NCI-H524 (cell line): ENCODE measurements around the gene USP36.
A peak's percentile ranks its signal among the peaks of the same experiment; 100 is the strongest.
"Not testable (repeated sequence)": the region's sequence is repeated elsewhere in the genome, so short reads cannot be mapped to it uniquely, and the experiment has no call there.

Experiments
- DNase-seq, 2 experiments: peaks; one replicate each; lab custom pipeline; 2025; lab: John Stamatoyannopoulos, UW

The USP36 gene

DNA sequence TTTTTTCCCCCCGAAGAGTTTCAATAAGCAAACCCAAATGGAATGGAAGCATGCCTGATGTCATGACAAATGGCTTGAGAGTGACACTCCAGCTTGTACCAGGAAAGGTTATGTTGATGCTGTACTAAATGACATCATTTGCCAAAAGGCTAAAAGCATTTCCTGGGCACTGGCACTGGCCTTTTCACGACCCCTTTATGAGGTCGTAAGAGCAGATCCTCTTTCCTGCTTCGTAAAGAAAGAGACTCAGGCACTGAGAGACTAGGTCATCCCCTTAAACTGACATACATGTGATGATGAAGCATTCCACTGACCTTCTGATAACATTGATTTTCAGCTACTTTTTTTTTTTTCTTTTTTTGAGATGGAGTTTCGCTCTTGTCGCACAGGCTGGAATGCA lies 31.9 kb upstream of the USP36 start:
- no peak for DNase-seq

GRCh38 chr17:78870621-78871020 lies 30.0 kb upstream of the USP36 start:
- no peak for DNase-seq

- no peak for DNase-seq
These were observed 27.8 kb upstream of the USP36 start for GRCh38 chr17:78868391-78868790.

DNA sequence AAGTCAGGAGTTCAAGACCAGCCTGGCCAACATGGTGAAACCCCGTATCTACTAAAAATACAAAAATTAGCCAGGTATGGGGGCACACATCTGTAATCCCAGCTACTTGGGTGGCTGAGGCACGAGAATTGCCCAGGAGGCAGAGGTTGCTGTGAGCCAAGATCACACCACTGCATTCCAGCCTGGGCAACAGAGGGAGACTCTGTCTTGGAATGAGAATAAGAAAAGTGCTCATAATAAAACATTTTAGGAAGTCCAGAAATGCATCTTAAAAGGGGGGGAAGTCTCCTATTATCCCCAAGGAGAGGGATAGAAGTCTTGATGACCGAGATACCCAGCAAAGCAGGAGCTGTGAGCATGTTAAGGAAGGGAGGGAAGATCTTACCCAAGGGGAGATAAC lies 26.4 kb upstream of the USP36 start:
- not testable (repeated sequence) for DNase-seq

GRCh38 chr17:78865682-78866390 lies 25.2 kb upstream of the USP36 start:
- peak; percentile 64 to 89 for DNase-seq

- no peak for DNase-seq
These were observed 23.5 kb upstream of the USP36 start for GRCh38 chr17:78864117-78864516.

- no peak for DNase-seq
These were observed 21.7 kb upstream of the USP36 start for GRCh38 chr17:78862073-78863023.

GRCh38 chr17:78861229-78861628 lies 20.6 kb upstream of the USP36 start:
- no peak for DNase-seq

DNA sequence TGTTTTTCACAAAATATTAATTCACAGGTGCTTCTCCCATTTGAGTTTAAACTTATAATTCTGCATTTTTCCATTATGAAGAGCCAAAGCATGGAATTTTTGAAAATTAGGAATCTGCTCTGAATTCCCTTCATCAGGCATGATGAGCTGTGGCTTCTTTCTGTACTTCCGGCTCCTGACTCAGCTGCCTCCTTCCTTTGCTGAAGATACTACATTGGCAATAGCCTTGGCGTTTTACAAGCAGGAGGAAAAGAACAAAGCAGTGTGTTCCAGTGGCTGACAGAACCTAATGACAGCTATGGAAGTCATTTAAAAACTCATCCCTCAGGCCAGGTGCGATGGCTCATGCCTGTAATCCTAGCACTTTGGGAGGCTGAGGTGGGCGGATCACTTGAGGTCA lies 18.4 kb upstream of the USP36 start:
- DNase-seq: no peak

DNA sequence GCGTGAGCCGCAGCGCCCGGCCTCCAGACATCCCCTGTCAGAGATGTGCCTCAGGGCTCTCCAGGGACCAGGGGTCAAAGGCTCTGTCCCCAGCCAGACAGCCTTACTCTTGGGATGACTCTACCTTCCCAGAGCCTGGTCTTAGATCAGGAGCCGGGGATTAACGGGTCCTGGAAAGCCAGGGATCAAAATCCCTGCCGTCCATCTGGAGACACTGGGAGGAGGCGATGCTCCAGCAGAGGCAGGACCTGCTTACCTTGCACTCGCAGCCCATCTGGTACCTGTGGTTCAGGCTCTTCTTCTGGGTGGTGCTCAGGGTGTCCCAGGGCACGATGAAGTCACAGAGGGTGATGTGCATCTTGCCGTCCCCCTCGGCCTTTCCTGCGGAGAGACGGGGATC lies 16.7 kb upstream of the USP36 start:
- peak; percentile 30 to 67 for DNase-seq

DNA sequence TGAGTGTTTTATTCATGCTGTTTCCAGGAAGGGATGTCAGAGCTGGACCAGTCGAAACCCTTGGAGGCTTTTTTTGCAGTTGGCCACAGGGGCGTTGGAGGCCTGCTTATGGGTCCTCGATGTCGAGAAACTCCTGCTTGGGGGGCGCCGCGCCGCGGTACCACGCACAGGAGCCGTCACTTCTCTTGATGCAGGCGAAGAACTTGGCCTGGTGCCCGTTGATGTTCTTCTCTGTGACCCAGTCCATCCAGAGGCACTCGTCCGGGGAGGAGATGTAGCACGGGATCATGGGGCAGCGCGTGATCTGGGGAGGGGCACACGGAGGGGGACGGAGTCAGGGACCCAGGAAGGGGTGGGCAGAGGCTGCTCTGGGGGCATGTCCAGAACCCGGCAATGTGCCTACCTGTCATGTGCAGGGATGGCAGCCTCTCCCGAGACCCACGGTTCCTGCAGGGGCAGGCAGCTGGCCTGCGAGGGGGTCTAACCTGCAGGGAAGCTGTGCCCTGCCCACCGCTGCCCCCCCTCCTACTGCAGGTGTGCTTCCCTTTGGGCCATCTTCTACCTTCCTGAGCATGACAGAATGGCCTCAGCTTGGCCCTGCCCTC lies 15.0 kb upstream of the USP36 start:
- DNase-seq: no peak

DNA sequence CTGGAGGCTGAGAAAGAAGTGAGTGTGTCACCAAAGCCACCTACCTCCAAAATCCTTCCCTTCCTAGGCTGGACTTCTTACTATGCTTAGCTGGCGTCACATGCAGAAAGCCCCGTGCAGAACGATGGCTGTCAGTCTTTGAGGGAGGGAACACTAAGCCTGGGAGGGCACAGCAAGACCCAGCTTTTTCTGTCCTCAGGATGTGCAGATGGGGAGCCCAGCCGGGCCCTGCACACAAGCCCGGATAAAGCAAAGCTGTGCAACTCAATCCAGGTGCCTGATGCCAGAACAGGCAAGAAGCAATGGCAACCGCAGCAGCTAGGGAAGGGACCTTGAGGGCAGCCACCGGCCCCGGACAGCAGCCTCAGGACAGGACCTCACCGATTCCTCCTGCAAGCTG lies 13.9 kb upstream of the USP36 start:
- DNase-seq: no peak

DNA sequence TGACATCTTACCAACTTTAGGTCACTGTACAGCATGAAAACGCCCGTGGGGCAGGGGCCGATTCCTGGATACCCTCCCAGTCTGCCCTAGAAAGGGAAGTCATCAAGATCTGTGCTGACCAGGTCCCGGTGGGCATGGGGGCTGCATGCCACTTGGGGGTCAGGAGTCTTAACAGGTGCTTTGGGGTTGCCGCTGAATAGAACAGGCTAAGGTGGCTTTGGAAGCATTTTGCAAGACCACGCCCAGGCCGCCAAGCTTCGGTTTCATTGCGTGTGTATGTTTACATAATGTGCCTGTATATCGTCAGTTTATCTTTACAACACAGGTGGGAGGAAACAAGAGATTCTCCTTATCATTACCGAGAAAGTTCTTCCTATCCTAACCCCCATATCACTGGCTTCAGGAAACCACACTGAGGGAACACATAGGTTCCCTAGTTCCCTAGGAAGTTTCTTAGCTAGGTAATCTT lies 13.3 kb upstream of the USP36 start:
- DNase-seq: no peak

GRCh38 chr17:78852709-78853121 lies 12.1 kb upstream of the USP36 start:
- no peak for DNase-seq

- DNase-seq: no peak
These were observed 8.4 kb upstream of the USP36 start for GRCh38 chr17:78849026-78849425.

- no peak for DNase-seq
These were observed 6.4 kb upstream of the USP36 start for GRCh38 chr17:78847052-78847451.

DNA sequence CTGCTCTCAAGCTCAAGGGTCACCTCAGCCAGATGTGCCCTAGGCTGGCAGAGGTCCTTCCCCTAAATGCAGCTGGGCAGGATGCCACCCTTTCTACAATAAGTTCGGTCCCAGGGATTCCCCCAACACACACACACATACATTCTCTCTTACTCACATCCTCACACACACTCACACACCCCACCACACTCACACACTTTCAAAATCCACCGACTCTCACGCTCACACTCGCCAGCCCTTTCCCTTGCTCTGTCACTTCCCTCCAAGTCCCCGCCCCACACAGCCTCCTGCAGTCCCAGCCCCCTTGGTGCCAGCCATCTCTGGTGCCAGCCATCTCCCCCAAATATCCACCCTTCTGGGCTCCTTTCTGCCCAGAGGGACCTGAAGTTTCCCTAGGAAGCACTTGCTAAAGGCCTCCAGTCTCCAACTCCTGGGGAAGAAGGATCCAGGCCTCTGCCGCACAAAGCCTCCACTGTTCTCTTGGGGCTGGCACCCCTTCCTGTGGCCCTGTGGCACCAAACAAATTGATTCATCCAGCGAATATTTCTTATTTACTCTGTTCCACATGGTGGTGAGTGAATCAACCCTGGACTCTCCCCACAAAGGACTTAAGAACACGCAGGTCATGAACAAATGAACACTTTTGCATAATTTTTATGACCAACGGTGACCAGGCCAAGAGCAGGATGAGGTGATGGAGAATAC lies 3.8 kb upstream of the USP36 start:
- DNase-seq: no peak

DNA sequence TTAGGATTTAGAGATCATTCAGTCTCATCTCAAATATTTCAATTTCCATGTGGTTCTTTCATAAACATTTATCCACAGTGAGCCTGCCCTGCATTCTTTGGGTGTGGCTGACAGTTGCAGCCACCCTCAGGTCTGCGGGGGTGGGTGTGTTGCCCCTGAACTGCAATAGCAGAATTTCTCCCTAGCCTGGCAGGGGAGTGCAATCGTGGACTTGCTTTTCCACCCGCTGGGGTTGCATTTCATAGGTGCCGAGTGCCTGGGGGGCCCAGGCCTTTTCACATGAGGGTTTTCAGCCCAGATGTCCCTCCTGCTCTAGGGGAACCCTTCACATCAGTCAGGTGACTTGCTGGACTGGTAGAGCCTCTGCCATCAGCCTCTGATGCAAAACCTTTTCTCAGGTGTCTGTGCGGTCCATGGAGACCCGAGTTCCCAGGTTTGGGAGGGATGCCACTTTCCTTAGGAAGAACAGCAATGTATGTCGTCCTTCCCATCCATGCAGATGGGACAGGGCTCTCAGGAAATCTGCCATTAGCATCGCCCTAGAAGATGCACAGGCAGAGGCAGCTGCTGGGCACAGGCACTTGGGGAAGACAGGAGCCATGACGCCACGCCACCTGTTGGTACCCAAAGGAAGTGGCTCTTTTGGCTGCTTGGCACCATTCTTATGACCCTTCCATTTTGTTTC lies 2.4 kb upstream of the USP36 start:
- DNase-seq: peak; percentile 84 to 89

- DNase-seq: no peak
These were observed 159 bp downstream of the USP36 start for GRCh38 chr17:78840530-78840779.

GRCh38 chr17:78839762-78840529 lies 668 bp downstream of the USP36 start:
- peak; percentile 31 to 56 for DNase-seq

DNA sequence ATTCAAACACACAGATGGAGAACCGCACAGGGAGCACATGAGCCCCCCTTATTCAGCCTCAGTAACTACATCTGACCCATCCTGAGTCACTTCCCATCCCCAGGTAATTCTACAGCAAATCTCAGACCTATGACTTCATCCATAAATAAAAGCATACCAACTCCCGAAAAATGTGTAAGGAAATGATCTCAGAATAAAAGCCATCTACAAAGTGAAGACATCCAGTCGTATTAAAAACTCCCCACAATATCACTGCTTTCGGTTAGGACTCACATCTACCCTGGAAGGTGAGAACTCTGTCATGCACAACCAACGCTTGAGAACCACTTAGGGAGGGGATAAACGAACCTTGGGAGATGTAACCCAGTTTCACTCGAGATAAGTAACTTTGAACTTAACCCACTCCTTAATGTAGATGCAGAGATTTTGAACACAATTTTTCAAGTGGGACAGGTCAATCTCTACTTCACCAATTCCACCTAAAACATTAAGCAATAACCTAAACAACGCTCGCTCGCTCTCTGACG lies 1.3 kb downstream of the USP36 start:
- DNase-seq: peak in 1 of 2 experiments; percentile 31
